Stimulated activated CD8-positive, alpha-beta memory T cell treated with anti-CD3 and anti-CD28 coated beads, Interleukin-15, amount 100 ng/mL, for 48 hours (primary cell): Measurements from ENCODE around the gene AKR1A1.
"Not testable (repeated sequence)": the region's sequence is repeated elsewhere in the genome, so short reads cannot be mapped to it uniquely, and the experiment has no call there.

Experiments used
- DNase-seq, 2 donors: peaks; one replicate each; pipeline ENCODE4 v3.0.0-alpha.2; 2020; ENCODE audit warnings: low read depth in 2 of 2

AKR1A1 gene

GRCh38 chr1:45569962-45570581, 19.4 kb downstream of the AKR1A1 start:
- peak; percentile 37 to 41 for DNase-seq

- DNase-seq: no peak
These were observed 20.0 kb downstream of the AKR1A1 start for GRCh38 chr1:45570631-45571030.

GRCh38 chr1:45573231-45573804, 22.7 kb downstream of the AKR1A1 start:
- DNase-seq: no peak

- no peak for DNase-seq
These were observed 23.5 kb downstream of the AKR1A1 start for GRCh38 chr1:45574105-45574626.

- peak; percentile 91 for DNase-seq
These were observed 32.6 kb downstream of the AKR1A1 start for GRCh38 chr1:45583264-45583665.

- peak; percentile 78 to 83 for DNase-seq
These were observed 33.2 kb downstream of the AKR1A1 start, which contains the start of gene NASP for GRCh38 chr1:45583666-45584350. Gene NASP, plus strand, starts transcription at chr1:45584041. Its CDS starts 106 bp downstream, at chr1:45584147.

- DNase-seq: peak; percentile 81 to 83
These were observed 33.9 kb downstream of the AKR1A1 start for GRCh38 chr1:45584351-45585109.

- DNase-seq: no peak
These were observed 34.4 kb downstream of the AKR1A1 start for GRCh38 chr1:45585110-45585426.

GRCh38 chr1:45585496-45586075, 35.0 kb downstream of the AKR1A1 start:
- DNase-seq: no peak

- no peak for DNase-seq
These were observed 36.1 kb downstream of the AKR1A1 start for GRCh38 chr1:45586769-45587168.

GRCh38 chr1:45589861-45590260, 39.2 kb downstream of the AKR1A1 start:
- no peak for DNase-seq

- no peak for DNase-seq
These were observed 43.8 kb downstream of the AKR1A1 start for GRCh38 chr1:45594412-45594811.

GRCh38 chr1:45596765-45597164, 46.1 kb downstream of the AKR1A1 start:
- not testable (repeated sequence) for DNase-seq

GRCh38 chr1:45604239-45604638, 53.6 kb downstream of the AKR1A1 start:
- DNase-seq: no peak

GRCh38 chr1:45607404-45608074, 56.9 kb downstream of the AKR1A1 start:
- DNase-seq: no peak

- DNase-seq: no peak
These were observed 57.8 kb downstream of the AKR1A1 start for GRCh38 chr1:45608175-45609156.

GRCh38 chr1:45610589-45611226, 60.1 kb downstream of the AKR1A1 start:
- no peak for DNase-seq

GRCh38 chr1:45612941-45613579, 62.4 kb downstream of the AKR1A1 start:
- DNase-seq: no peak

GRCh38 chr1:45615885-45616284, 65.3 kb downstream of the AKR1A1 start:
- DNase-seq: no peak
